Body of pancreas (tissue), 4 donors: ENCODE results near the gene PITRM1.

Source experiments
- POLR2A ChIP-seq, 3 donors: fragments of 450-650 bp; IDR thresholded peaks; one replicate each; pipeline ENCODE4 v1.6.1; 2016; ENCODE audit warnings: antibody characterized with exemption in 3 of 3, mild to moderate bottlenecking in 2 of 3
- TF ChIP-seq, protein P1 (sequence below), 7 experiments: fragments of 450-650 bp in 4 of 7; fragments of 200-600 bp in 3 of 7; sonication (generic) in 3 of 7; IDR thresholded peaks; one replicate each; pipeline ENCODE4 v1.5.1; 2016 to 2019; ENCODE audit warnings: antibody characterized with exemption in 7 of 7

DNA sequence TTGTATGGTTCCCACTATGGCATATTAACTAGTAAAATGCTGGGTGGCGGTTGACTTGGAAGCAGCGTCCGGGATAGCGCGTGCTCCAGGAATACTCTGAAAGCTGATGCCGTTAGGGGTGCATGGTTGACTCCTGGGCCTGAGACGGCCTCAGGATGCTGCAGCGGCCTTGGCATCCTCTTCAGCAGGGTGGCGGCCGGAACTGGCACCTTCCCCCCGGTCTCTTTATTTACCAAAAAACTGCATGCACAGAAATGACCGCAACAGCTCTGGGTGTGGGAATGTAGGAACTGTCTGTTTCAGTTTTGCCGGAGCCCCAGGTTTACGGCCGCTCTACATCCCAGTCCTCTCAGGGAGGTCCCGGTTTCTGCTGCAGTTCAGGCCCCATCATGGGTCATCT is 76.4 kb downstream of the PITRM1 start:
- TF ChIP-seq, protein P1, sequence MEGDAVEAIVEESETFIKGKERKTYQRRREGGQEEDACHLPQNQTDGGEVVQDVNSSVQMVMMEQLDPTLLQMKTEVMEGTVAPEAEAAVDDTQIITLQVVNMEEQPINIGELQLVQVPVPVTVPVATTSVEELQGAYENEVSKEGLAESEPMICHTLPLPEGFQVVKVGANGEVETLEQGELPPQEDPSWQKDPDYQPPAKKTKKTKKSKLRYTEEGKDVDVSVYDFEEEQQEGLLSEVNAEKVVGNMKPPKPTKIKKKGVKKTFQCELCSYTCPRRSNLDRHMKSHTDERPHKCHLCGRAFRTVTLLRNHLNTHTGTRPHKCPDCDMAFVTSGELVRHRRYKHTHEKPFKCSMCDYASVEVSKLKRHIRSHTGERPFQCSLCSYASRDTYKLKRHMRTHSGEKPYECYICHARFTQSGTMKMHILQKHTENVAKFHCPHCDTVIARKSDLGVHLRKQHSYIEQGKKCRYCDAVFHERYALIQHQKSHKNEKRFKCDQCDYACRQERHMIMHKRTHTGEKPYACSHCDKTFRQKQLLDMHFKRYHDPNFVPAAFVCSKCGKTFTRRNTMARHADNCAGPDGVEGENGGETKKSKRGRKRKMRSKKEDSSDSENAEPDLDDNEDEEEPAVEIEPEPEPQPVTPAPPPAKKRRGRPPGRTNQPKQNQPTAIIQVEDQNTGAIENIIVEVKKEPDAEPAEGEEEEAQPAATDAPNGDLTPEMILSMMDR (IDR thresholded peaks at IDR 0.05): no peak
- TF ChIP-seq POLR2A (IDR thresholded peaks at IDR 0.05): no peak
